GM21423 (cell line): Measurements from ENCODE around the gene DDX3X.
"Not testable (repeated sequence)": the region's sequence is repeated elsewhere in the genome, so short reads cannot be mapped to it uniquely, and the experiment has no call there.

ENCODE experiments used
- ATAC-seq: cut with Tn5 transposase; IDR thresholded peaks from one replicate; pipeline ENCODE4 v1.9.1; 2021; ENCODE audit warnings: mild to moderate bottlenecking, moderate library complexity; ENCODE audit not compliant: unreplicated experiment

DDX3X gene

GRCh38 chrX:41369152-41369551, 35.2 kb downstream of the DDX3X start:
- no peak for ATAC-seq

GRCh38 chrX:41371575-41371974, 37.6 kb downstream of the DDX3X start:
- ATAC-seq, result not testable (repeated sequence)

DNA sequence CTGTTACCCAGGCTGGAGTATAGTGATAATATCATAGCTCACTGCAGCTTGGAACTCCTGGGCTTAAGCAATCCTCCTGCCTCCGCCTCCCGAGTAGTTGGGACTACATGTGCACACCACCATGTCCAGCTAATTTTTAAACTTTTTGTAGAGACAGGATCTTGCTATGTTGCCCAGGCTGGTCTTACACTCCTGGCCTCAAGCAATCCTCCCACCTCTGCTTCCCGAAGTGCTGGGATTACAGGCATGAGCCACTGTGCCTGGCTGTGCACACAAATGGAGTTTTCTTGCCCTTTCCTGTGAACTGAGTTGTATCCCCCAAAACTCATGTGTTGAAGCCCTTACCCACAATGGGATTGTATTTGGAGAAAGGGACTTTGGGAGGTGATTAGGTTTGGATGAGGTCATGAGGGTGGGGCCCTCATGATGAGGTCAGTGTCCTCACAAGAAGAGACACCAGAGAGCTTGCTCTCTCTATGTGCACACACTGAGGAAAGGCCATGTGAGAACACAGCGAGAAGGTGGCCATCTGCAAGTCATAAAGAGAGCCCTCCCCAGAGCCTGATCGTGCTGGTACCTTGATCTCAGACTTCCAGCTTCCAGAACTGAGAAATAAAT, 40.1 kb downstream of the DDX3X start:
- ATAC-seq, result no peak

DNA sequence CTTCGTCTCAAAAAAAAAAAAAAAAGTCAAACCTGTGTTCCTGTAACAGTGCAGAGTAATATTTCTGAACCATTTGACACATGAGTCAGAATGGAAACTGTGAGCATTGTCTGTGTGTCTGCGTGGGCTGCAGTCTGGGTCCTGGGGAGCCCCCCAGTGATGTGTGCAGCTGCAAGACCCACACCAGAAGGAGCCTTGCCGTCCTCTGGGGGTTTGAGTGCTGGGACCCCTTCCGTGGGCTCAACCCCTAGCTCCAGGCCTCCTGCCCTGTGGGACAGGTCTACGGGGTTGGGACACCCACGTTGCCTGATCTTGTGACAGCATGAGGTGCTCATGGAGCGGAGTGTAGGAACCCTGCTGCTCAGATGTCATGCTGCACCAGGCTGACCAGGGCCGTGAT, 43.7 kb downstream of the DDX3X start:
- ATAC-seq, result no peak

- no peak for ATAC-seq
Measured at GRCh38 chrX:41381685-41382084, 47.7 kb downstream of the DDX3X start.

DNA sequence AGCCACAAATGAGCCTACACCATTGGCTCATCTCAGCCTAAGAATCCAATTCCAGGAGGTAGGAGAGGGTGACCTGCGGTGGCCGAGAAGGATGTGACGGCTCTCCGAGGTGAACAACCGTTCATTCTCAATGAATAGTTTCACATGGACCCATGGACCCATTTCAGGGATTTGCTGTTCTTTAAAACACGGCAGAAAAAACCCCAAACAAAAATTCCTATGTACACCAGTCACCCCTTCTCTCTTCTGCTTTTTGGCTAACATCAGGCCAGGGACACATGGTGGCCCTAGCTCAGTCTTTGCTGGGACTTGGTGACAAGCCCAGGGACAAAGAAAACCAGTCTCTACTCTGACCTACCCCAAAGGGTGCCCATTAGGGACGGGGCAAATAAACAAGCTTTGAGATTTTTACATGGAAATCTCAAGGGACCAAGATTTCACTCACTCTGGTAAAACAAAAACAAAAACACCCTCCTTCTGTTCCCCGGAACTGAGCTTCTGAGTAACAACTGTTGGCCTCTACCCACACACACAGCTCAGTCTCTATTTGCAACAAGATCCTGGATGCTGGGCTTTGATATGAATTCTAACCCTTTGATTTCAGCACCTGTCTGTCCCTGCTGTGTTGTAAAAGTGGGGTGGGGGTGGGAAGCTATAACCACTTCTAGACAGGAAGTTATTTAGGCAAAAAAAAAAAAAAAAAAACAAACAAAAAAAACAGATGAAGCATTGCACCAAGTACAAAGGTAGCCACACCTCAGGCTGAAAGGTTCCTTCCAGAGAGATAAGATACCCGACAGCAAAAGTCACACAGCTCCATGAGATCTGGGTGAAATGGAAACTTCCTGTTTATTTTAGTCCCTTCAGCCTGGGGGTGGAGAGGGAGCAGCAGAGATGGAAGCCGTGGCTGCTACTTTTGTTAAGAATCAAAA, 49.0 kb downstream of the DDX3X start:
- ATAC-seq, result no peak

DNA sequence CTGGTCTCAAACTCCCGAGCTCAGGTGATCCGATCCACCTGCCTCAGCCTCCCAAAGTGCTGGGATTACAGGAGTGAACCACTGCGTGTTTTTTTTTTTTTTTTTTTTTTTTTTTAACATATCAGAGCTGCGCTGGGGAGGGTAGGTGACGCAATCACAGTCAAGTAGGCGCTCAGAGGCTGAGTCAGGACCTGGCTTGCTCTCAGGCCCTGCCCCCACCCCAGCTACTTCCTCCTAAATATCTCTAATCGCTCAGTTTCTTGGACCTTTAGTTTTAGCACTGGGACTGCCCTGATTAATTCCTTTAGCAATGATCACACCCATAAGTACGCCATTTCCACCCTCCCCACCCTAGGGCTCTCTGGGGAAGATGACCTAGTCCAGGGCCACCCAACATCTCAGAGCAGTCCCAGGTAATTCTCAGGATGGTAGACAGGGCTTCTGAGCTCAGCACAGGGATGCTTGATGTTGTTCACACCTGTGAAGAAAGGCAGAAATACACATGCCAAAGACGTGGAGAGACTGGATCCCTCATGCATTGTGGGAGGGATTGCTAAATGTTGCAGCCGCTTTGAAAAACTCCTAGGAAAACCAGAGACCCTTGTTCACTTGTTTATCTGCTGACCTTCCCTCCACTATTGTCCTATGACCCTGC, 50.2 kb downstream of the DDX3X start:
- ATAC-seq, result no peak

DNA sequence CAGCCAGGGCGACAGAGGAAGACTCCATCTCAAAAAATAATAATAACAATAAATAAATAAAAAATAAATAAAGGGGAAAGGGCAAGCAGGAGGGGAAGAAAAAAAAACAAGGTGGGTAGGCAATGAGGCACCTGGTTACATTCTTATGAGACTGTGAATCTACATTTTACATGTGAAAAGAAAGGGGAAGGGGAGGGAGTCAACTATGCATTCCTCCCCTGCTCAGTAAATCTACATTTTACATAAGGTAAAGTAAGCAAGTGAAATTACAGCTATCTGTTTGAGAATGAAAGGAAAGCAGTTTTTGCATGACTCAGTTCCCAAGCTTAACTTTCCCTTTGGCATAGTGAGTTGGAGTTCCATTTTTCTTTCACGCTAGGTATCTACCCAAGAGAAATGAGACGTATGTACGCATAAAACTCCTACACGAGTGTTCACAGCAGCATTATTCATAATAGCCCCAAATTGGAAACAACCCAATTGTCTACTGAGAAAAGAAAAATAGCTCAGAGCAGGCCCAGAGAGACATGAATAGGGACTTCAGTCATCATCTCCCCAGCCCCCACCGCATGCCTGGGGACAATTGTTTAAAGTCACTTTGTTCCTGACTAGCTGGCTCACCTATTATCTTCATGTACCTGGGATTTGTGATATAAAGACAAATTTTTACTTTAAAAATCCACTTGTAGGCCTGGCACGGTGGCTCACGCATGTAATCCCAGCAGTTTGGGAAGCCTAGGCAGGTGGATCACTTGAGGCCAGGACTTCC, 52.4 kb downstream of the DDX3X start:
- ATAC-seq, result no peak

DNA sequence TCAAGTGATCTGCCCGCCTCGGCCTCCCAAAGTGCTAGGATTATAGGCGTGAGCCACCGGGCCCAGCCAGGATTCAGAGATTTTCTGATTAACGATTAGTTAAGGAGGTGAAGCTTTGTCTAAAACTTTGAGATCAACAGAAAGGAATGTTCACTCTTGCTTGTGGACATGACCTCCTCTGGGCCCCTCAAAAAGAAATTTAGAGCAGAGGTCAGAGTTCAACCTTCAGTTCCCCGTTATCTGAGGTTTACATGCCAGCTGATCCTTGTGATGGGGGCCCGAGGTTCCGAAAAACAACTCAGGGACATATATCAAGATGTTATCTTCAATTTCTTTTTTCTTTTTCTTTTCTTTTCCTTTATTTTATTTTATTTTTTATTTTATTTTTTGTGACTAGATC, 54.6 kb downstream of the DDX3X start:
- ATAC-seq, result no peak

GRCh38 chrX:41389311-41389888, 55.4 kb downstream of the DDX3X start:
- ATAC-seq, result no peak

DNA sequence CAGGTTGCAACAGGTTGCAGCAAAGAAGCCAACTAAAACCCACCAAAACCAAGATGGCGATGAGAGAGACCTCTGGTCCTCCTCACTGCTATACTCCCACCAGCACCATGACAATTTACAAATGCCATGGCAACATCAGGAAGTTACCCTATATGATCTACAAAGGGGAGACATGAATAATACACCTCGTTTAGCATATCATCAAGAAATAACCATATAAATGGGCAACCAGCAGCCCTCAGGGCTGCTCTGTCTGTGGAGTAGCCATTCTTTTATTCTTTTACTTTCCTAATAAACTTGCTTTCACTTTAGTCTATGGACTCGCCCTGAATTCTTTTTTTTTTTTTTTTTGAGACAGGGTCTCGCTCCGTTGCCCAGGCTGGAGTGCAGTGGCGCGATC, 56.6 kb downstream of the DDX3X start:
- ATAC-seq, result not testable (repeated sequence)

- ATAC-seq, result no peak
Measured at GRCh38 chrX:41391606-41392005, 57.6 kb downstream of the DDX3X start.

- ATAC-seq, result no peak
Measured at GRCh38 chrX:41394293-41394692, 60.3 kb downstream of the DDX3X start.

DNA sequence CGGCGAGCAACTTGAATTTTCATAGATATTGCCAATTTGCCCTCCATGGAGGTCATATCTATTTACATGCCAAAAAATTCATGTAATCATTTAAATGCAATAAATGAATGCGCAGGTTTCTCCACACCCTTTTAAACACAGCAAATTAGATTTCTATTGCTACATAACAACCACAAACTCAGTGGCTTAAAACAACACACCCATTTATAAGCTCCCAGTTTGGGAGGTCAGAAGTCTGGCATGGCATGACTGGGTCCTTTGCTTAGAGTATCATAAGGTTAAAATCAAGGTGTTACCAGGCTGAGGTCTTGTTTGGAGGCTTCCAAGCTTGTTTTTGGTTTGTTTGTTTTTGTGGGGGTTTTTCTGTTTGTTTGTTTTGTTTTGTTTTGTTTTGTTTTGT, 63.3 kb downstream of the DDX3X start:
- no peak for ATAC-seq

GRCh38 chrX:41397768-41398167, 63.8 kb downstream of the DDX3X start:
- no peak for ATAC-seq

DNA sequence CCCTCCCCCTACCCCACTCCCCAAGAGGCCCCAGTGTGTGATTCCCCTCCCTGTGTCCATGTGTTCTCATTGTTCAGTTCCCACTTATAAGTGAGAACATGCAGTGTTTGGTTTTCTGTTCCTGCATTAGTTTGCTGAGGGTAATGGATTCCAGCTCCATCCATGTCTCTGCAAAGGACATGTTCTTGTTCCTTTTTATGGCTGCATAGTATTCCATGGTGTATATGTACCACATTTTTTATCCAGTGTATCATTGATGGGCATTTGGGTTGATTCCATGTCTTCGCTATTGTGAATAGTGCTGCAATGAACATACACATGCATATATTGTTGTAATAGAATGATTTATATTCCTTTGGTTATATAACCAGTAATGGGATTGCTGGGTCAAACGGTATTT, 68.6 kb downstream of the DDX3X start:
- ATAC-seq, result not testable (repeated sequence)

GRCh38 chrX:41405551-41405950, 71.6 kb downstream of the DDX3X start:
- no peak for ATAC-seq

GRCh38 chrX:41406201-41406600, 72.2 kb downstream of the DDX3X start:
- ATAC-seq, result no peak

DNA sequence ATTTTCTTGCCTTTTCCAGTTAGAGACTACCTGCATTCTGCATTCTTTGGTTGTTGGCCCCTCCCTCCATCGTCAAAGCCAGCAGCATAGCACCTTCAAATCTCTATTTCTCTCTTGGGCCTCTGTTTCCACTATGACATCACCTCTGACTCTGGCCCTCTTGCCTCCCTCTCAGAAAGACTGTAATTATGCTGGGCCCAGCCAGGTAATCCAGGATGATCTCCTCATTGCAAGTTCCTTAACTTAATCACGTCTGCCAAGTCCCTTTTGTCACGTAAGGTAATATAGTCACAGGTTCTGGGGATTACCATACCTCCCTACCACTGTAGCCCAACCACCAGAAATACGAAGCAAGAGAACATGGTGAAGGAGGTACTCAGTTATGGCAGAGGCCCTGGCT, 73.9 kb downstream of the DDX3X start:
- ATAC-seq, result no peak

DNA sequence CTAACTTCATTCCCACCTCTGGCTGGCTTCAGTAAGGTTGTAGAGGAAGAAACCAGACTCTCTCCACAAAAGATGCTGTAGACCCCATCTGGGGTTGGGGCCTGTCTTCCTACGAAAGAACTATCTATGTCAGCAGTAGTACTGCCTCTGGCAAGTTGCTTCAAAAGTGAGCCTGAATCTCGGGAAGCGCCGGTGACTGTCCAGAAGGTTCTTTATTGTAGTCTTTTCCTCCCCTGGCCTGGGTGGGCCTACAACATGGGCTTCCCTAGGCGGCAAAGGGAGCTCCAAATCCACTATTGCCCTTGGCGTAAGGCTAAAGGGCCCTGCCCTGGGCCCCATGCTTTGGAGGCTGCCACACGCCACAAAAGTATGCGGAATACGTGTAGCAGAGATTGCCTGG, 74.6 kb downstream of the DDX3X start:
- ATAC-seq, result no peak

DNA sequence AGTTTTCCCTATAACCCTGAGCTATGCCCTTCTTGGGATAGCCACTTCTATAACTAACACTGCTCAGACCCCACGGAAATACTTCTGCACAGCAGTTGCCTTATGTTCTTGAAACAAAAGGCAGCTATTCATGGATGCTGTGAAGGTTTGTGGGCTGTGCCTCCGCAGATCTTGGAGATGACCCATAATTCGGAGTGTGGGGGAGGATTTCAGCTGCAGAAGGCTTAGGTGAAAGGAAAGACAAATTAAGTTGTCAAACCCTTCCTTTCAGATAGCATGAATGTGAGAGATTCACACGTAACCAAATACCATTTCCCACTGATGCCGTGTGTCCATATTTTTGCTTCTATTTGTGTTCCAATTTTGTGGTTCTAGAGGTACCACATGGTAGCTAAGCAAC, 75.0 kb downstream of the DDX3X start:
- no peak for ATAC-seq
